Measurements from ENCODE around the gene NT5C1B.

Gene NT5C1B

GRCh38 chr2:18514526-18515461 is 74.6 kb downstream of the NT5C1B start:
- DNase-seq, result no peak

All from T-helper 1 cell (primary cell).